Uterus (tissue), 4 donors: ENCODE measurements around the gene POU1F1. TPM values are rescaled to one million over a fixed set of nuclear protein-coding genes. Genes with fewer than 3 reads are reported as not detected.
"Not testable (repeated sequence)": the region's sequence is repeated elsewhere in the genome, so short reads cannot be mapped to it uniquely, and the experiment has no call there.

Source experiments
- DNase-seq, 2 donors: peaks; one replicate each; pipeline ENCODE4 v3.0.0-alpha.2; 2019 to 2020
- H3K27ac ChIP-seq, 2 donors: fragments of 200-600 bp; sonication (generic); 1 replicate in 1 of 2; 2 replicates in 1 of 2; pipeline ENCODE4 v1.5.1; 2016 to 2018
- H3K27me3 ChIP-seq, 2 donors: fragments of 200-600 bp; sonication (generic); one replicate each; pipeline ENCODE4 v1.5.1; 2018 to 2019; ENCODE audit warnings: control low read depth in 1 of 2
- H3K36me3 ChIP-seq, 2 donors: fragments of 200-600 bp; sonication (generic); one replicate each; pipeline ENCODE4 v1.5.1; 2019; ENCODE audit warnings: control low read depth in 1 of 2
- H3K4me1 ChIP-seq, 2 donors: fragments of 200-600 bp; sonication (generic); one replicate each; pipeline ENCODE4 v1.5.1; 2018 to 2019; ENCODE audit warnings: control low read depth in 1 of 2
- H3K4me3 ChIP-seq, 2 donors: fragments of 200-600 bp; sonication (generic); 1 replicate in 1 of 2; 2 replicates in 1 of 2; pipeline ENCODE4 v1.5.1; 2018 to 2019; ENCODE audit warnings: mild to moderate bottlenecking in 1 of 2
- H3K9me3 ChIP-seq, 2 donors: fragments of 200-600 bp; sonication (generic); one replicate each; pipeline ENCODE4 v1.5.1; 2019; ENCODE audit warnings: control low read depth in 1 of 2
- POLR2A ChIP-seq, 2 donors: fragments of 450-650 bp; IDR thresholded peaks; one replicate each; pipeline ENCODE4 v1.6.1; 2016; ENCODE audit warnings: antibody characterized with exemption in 2 of 2, mild to moderate bottlenecking in 1 of 2, moderate library complexity in 1 of 2
- intact Hi-C: fragments of 100-400 bp; cut with DNase I; formaldehyde crosslinking; loops from one replicate; pipeline ENCODE4 v1.15.1; 2023; ENCODE audit warnings: low total_unique reads
- total RNA-seq, 4 donors: library from RNA; depleted of rRNA in 3 of 4; stranded (reverse); fragments of >200 nt in 3 of 4; gene quantifications; one replicate each; pipeline versions ENCODE4 v1.1.0 to v1.2.4, GENCODE V29; 2014 to 2023
- TF ChIP-seq, protein P1 (sequence below), 4 experiments: fragments of 200-600 bp in 2 of 4; fragments of 450-650 bp in 2 of 4; sonication (generic) in 2 of 4; IDR thresholded peaks; one replicate each; pipeline ENCODE4 v1.5.1; 2016 to 2019; ENCODE audit warnings: antibody characterized with exemption in 4 of 4, mild to moderate bottlenecking in 2 of 4, moderate library complexity in 1 of 4
- donor health status: DM: yes; HTN: yes; CAD: no.

POU1F1 gene
- total RNA-seq, 4 donors from 2014 or later = not detected

GRCh38 chr3:87250009-87250408, 26.4 kb downstream of the POU1F1 start:
- intact Hi-C loops = no loop called here
- no peak overlapping the region for H3K4me3 ChIP-seq
- DNase-seq = no peak
- H3K27me3 ChIP-seq = no peaks in the 10 kb centered on the region
- no peaks in the 10 kb centered on the region for H3K4me1 ChIP-seq
- TF ChIP-seq, protein P1, sequence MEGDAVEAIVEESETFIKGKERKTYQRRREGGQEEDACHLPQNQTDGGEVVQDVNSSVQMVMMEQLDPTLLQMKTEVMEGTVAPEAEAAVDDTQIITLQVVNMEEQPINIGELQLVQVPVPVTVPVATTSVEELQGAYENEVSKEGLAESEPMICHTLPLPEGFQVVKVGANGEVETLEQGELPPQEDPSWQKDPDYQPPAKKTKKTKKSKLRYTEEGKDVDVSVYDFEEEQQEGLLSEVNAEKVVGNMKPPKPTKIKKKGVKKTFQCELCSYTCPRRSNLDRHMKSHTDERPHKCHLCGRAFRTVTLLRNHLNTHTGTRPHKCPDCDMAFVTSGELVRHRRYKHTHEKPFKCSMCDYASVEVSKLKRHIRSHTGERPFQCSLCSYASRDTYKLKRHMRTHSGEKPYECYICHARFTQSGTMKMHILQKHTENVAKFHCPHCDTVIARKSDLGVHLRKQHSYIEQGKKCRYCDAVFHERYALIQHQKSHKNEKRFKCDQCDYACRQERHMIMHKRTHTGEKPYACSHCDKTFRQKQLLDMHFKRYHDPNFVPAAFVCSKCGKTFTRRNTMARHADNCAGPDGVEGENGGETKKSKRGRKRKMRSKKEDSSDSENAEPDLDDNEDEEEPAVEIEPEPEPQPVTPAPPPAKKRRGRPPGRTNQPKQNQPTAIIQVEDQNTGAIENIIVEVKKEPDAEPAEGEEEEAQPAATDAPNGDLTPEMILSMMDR (IDR thresholded peaks at IDR 0.05) = no peak
- no peak for TF ChIP-seq POLR2A (IDR thresholded peaks at IDR 0.05)
- no peaks in the 10 kb centered on the region for H3K36me3 ChIP-seq
- H3K9me3 ChIP-seq = no peaks in the 10 kb centered on the region
- no peak overlapping the region for H3K27ac ChIP-seq

GRCh38 chr3:87248831-87249230, 27.6 kb downstream of the POU1F1 start:
- Histone ChIP-seq H3K4me1 (no peaks in the 10 kb centered on the region), H3K27me3 (no peaks in the 10 kb centered on the region), H3K36me3 (no peaks in the 10 kb centered on the region), H3K9me3 (no peaks in the 10 kb centered on the region), H3K27ac (no peak overlapping the region), H3K4me3 (no peak overlapping the region)
- DNase-seq = no peak
- intact Hi-C loops = no loop called here
- TF ChIP-seq POLR2A (IDR thresholded peaks at IDR 0.05) = no peak
- TF ChIP-seq, protein P1 (IDR thresholded peaks at IDR 0.05) = no peak

DNA sequence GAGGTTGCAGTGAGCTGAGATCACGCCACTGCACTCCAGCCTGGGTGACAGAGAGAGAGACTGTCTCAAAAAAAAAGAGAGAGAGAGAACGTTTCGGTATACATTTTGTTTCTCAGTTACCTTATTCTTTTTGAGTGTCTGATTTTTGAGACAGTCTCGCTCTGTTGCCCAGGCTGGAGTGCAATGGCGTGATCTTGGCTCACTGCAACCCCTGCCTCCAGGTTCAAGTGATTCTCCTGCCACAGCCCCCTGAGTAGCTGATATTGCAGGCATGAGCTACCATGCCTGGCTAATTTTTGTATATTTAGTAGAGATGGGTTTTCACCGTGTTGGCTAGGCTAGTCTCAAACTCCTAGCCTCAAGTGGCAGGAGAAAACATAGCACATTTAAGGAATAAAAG, 28.2 kb downstream of the POU1F1 start:
- H3K4me1 ChIP-seq, H3K27me3 ChIP-seq, H3K4me3 ChIP-seq, intact Hi-C loops, DNase-seq, H3K9me3 ChIP-seq, H3K27ac ChIP-seq, H3K36me3 ChIP-seq: not testable (repeated sequence)

DNA sequence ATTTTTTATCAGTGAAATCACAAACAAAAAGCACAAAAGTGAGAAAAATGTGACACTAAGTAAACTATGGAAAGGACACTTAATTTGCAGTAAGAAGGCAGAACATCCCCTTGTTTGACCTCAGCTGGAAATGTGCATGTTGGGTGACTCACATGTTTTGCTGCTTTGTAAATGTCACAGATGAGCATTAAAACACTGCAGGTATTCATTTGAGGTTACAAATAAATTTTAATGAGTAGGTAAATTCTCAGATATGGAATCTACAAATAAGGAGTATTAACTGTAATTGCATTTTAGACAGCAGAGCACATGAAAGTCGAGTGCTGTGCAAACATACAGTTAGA, 29.0 kb downstream of the POU1F1 start:
- H3K4me1 ChIP-seq = no peaks in the 10 kb centered on the region
- intact Hi-C loops = no loop called here
- H3K27ac ChIP-seq = no peak overlapping the region
- no peaks in the 10 kb centered on the region for H3K36me3 ChIP-seq
- no peak overlapping the region for H3K4me3 ChIP-seq
- H3K9me3 ChIP-seq = no peaks in the 10 kb centered on the region
- TF ChIP-seq, protein P1 (IDR thresholded peaks at IDR 0.05) = no peak
- no peak for TF ChIP-seq POLR2A (IDR thresholded peaks at IDR 0.05)
- H3K27me3 ChIP-seq = no peaks in the 10 kb centered on the region
- DNase-seq = no peak

DNA sequence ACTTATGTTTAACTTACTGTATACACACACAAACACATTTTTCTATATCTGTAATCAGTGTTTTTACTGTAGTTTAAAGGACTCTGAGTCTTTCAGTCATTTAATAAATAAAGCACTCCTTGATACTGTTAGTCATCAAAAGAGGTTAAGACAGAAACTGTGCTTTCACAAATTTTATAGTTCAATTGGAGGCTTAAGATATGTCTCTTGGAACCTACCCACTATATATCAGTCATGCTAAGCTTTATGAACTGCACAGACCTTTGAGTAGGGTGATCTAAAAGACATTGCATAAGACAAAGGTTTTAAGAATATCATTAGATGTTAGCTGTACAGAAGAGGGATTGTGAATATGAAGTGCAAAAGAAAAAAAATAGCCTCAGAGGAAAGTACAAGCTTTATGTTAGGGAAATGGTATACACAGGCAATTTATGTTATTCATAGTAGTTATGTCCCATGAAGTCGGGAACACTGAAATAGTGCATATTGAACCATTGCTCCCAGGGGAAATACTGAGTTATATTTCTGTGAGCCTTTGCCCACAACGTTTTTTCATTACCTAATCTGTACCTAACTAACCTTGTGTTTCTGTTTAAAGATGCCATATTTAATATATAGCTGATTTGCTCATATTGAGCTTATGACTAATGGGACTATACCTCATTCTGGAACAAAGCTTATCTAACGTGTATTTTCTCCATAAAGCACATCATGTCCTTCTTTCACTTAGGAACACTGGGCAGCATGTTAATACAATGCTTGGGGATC, 29.5 kb downstream of the POU1F1 start:
- TF ChIP-seq, protein P1 (IDR thresholded peaks at IDR 0.05) = no peak
- no peak for TF ChIP-seq POLR2A (IDR thresholded peaks at IDR 0.05)
- Histone ChIP-seq H3K9me3 (no peaks in the 10 kb centered on the region), H3K27ac (no peak overlapping the region), H3K4me3 (no peak overlapping the region), H3K4me1 (no peaks in the 10 kb centered on the region), H3K36me3 (no peaks in the 10 kb centered on the region), H3K27me3 (no peaks in the 10 kb centered on the region)
- no peak for DNase-seq
- intact Hi-C loops = no loop called here

- Histone ChIP-seq H3K9me3 (no peaks in the 10 kb centered on the region), H3K4me1 (no peaks in the 10 kb centered on the region), H3K4me3 (no peak overlapping the region), H3K36me3 (no peaks in the 10 kb centered on the region), H3K27me3 (no peaks in the 10 kb centered on the region), H3K27ac (no peak overlapping the region)
- no peak for TF ChIP-seq POLR2A (IDR thresholded peaks at IDR 0.05)
- TF ChIP-seq, protein P1 (IDR thresholded peaks at IDR 0.05) = no peak
- intact Hi-C loops = no loop called here
- DNase-seq = no peak
These were observed 40.3 kb downstream of the POU1F1 start for GRCh38 chr3:87236093-87236492.
